ENCODE data around the gene H2AZ1.

GRCh38 chr4:99965173-99965572, 15.1 kb upstream of the H2AZ1 start:
- TF ChIP-seq CTCF (IDR thresholded peaks at IDR 0.05), result no peak
- no peak for TF ChIP-seq POLR2A (IDR thresholded peaks at IDR 0.05)
